Stomach (tissue), 4 donors: Measurements from ENCODE around the gene NGDN.

Experiments
- POLR2AphosphoS5 ChIP-seq, 3 donors: sonication (generic); formaldehyde crosslinking; IDR thresholded peaks; one replicate each; pipeline ENCODE4 v1.6.1; 2016; ENCODE audit warnings: antibody characterized with exemption in 3 of 3
- TF ChIP-seq, protein P1 (sequence below), 7 experiments: fragments of 450-650 bp in 4 of 7; fragments of 200-600 bp in 3 of 7; sonication (generic) in 3 of 7; IDR thresholded peaks; one replicate each; pipeline ENCODE4 v1.5.1; 2016 to 2019; ENCODE audit warnings: antibody characterized with exemption in 7 of 7, control low read depth in 2 of 7, mild to moderate bottlenecking in 1 of 7

DNA sequence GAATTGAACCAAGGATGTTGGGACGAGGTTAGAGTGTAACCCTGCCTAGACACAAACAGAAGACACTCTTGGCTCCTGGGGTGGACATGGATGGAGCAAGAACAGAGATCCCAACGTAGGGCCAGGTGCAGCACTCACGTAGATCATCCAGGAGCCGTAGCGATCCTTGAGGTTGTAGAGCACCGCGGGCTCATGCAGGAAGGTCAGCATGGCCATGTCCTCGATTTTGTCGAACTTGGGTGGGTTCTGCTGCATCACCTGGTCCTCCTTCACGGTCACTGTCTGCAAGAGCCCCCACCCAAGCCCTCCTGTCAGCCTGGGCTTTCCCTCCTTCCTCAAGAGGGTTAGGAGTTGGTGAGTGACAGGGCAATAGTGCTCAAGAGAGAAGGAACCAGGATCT is 36.6 kb upstream of the NGDN start:
- TF ChIP-seq, protein P1, sequence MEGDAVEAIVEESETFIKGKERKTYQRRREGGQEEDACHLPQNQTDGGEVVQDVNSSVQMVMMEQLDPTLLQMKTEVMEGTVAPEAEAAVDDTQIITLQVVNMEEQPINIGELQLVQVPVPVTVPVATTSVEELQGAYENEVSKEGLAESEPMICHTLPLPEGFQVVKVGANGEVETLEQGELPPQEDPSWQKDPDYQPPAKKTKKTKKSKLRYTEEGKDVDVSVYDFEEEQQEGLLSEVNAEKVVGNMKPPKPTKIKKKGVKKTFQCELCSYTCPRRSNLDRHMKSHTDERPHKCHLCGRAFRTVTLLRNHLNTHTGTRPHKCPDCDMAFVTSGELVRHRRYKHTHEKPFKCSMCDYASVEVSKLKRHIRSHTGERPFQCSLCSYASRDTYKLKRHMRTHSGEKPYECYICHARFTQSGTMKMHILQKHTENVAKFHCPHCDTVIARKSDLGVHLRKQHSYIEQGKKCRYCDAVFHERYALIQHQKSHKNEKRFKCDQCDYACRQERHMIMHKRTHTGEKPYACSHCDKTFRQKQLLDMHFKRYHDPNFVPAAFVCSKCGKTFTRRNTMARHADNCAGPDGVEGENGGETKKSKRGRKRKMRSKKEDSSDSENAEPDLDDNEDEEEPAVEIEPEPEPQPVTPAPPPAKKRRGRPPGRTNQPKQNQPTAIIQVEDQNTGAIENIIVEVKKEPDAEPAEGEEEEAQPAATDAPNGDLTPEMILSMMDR (IDR thresholded peaks at IDR 0.05) = no peak
- TF ChIP-seq POLR2AphosphoS5 (IDR thresholded peaks at IDR 0.05) = no peak
